ENCODE results near the gene SCNN1G.
"Not testable (repeated sequence)": the region's sequence is repeated elsewhere in the genome, so short reads cannot be mapped to it uniquely, and the experiment has no call there.

Gene SCNN1G

GRCh38 chr16:23182679-23183542 is at the start of gene SCNN1G:
Gene SCNN1G (plus strand): TSS chr16:23182745. CDS start chr16:23186272, 3,527 bp downstream.
- no peak for DNase-seq

GRCh38 chr16:23132775-23133463 is 49.6 kb upstream of the SCNN1G start:
- no peak for DNase-seq

- no peak for DNase-seq
Measured at GRCh38 chr16:23134274-23134673, 48.3 kb upstream of the SCNN1G start.

GRCh38 chr16:23137256-23137655 is 45.3 kb upstream of the SCNN1G start:
- no peak for DNase-seq

- no peak for DNase-seq
Measured at GRCh38 chr16:23137818-23138217, 44.7 kb upstream of the SCNN1G start.

- DNase-seq = no peak
Measured at GRCh38 chr16:23140107-23140506, 42.4 kb upstream of the SCNN1G start.

- no peak for DNase-seq
Measured at GRCh38 chr16:23141033-23141432, 41.5 kb upstream of the SCNN1G start.

GRCh38 chr16:23141500-23141899 is 41.0 kb upstream of the SCNN1G start:
- DNase-seq = no peak

- DNase-seq = no peak
Measured at GRCh38 chr16:23141959-23142740, 40.4 kb upstream of the SCNN1G start.

GRCh38 chr16:23143391-23143790 is 39.2 kb upstream of the SCNN1G start:
- no peak for DNase-seq

GRCh38 chr16:23144393-23144792 is 38.2 kb upstream of the SCNN1G start:
- DNase-seq = not testable (repeated sequence)

- no peak for DNase-seq
Measured at GRCh38 chr16:23145186-23145585, 37.4 kb upstream of the SCNN1G start.

- no peak for DNase-seq
Measured at GRCh38 chr16:23145608-23146007, 36.9 kb upstream of the SCNN1G start.

GRCh38 chr16:23146877-23147601 is 35.5 kb upstream of the SCNN1G start:
- DNase-seq = no peak

GRCh38 chr16:23147666-23148065 is 34.9 kb upstream of the SCNN1G start:
- no peak for DNase-seq

- no peak for DNase-seq
Measured at GRCh38 chr16:23148166-23148512, 34.4 kb upstream of the SCNN1G start.

- DNase-seq = peak; percentile 41
Measured at GRCh38 chr16:23148513-23149266, 33.9 kb upstream of the SCNN1G start.

GRCh38 chr16:23149267-23149992 is 33.1 kb upstream of the SCNN1G start, which contains the start of gene USP31:
Gene USP31 (minus strand): TSS chr16:23149452. CDS start chr16:23149270, 182 bp downstream.
- DNase-seq = peak; percentile 95

- DNase-seq = no peak
Measured at GRCh38 chr16:23149993-23150364, 32.6 kb upstream of the SCNN1G start.

GRCh38 chr16:23152386-23153178 is 30.0 kb upstream of the SCNN1G start:
- DNase-seq = no peak
